ENCODE measurements around the gene CDH13.

DNA sequence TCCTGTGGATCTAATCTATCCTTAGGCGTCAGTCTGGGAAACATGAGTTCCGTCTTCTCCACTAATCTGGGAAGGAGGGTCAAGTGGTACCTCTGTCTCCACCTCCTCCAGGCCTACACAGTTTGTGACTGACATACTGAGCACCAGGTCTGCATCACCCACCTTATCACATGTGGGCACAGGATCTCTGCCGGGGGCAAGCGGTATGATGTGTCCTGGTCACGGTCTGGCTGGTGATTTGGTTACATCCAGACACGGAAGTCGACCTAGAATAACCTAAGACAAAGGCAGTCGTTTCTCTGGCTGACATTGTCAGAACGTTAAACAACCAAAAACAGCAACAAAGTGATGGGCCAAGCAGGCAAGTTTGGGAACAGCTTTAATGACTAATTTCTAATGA is 1098.5 kb downstream of the CDH13 start:
- no peak for TF ChIP-seq POLR2A (IDR thresholded peaks at IDR 0.05; ENCODE audit: low read length)
- TF ChIP-seq, protein P1, sequence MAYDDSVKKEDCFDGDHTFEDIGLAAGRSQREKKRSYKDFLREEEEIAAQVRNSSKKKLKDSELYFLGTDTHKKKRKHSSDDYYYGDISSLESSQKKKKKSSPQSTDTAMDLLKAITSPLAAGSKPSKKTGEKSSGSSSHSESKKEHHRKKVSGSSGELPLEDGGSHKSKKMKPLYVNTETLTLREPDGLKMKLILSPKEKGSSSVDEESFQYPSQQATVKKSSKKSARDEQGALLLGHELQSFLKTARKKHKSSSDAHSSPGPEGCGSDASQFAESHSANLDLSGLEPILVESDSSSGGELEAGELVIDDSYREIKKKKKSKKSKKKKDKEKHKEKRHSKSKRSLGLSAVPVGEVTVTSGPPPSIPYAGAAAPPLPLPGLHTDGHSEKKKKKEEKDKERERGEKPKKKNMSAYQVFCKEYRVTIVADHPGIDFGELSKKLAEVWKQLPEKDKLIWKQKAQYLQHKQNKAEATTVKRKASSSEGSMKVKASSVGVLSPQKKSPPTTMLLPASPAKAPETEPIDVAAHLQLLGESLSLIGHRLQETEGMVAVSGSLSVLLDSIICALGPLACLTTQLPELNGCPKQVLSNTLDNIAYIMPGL (CRISPR knock-in tag; IDR thresholded peaks at IDR 0.05; ENCODE audit: borderline replicate concordance) = no peak
